ENCODE data around the gene MCF2L2. TPM values are rescaled to one million over a fixed set of nuclear protein-coding genes. Genes with fewer than 3 reads are reported as not detected.

MCF2L2 gene
- total RNA-seq, 1 experiment from 2014 or later, result 3.4 TPM

DNA sequence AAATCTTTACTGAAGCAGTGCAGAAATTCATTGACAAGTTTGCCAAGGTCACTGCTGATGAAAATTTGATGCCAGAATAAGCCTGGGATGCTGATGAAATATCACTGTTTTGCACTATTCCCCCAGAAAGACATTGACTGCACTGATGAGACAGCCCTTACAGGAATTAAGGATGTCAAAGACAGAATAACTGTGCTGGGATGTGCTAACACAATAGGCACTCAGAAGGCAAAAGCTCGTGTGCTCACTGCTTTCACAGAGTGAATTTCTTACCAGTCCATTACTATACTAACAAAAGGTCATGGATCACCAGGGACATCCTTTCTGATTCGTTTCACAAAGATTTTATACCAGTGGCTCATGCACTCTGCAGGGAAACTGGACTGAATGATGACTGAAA is 69.4 kb downstream of the MCF2L2 start:
- ChIA-PET POLR2A (interaction anchor here (1.0 kb wide), 1 partner anchor 11 kb away, joined by 3 read pairs; no protein-coding TSS in a partner anchor), CTCF (interaction anchor here (0.7 kb wide), 2 partner anchors 9 to 152 kb away, joined by 3 read pairs; no protein-coding TSS in a partner anchor)
- DNase-seq (ENCODE audit: unreplicated experiment), result no peak
- intact Hi-C loops (cut with micrococcal nuclease), result no loop called here
- no TSS peak for BruUV-seq (replicated peaks)
- H3K27ac Mint-ChIP-seq (ENCODE audit: low read depth, unreplicated experiment), result no peak overlapping the region
- no peaks in the 10 kb centered on the region for H3K36me3 Mint-ChIP-seq (ENCODE audit: insufficient read depth, unreplicated experiment)
- no peak overlapping the region for H3K4me3 Mint-ChIP-seq (ENCODE audit: unreplicated experiment)
- H3K9me3 Mint-ChIP-seq (ENCODE audit: unreplicated experiment), result no peaks in the 10 kb centered on the region
- peaks cover 6% of the 10 kb centered on the region for H3K4me1 Mint-ChIP-seq (ENCODE audit: insufficient read depth, unreplicated experiment)
- TF ChIP-seq, protein P1, sequence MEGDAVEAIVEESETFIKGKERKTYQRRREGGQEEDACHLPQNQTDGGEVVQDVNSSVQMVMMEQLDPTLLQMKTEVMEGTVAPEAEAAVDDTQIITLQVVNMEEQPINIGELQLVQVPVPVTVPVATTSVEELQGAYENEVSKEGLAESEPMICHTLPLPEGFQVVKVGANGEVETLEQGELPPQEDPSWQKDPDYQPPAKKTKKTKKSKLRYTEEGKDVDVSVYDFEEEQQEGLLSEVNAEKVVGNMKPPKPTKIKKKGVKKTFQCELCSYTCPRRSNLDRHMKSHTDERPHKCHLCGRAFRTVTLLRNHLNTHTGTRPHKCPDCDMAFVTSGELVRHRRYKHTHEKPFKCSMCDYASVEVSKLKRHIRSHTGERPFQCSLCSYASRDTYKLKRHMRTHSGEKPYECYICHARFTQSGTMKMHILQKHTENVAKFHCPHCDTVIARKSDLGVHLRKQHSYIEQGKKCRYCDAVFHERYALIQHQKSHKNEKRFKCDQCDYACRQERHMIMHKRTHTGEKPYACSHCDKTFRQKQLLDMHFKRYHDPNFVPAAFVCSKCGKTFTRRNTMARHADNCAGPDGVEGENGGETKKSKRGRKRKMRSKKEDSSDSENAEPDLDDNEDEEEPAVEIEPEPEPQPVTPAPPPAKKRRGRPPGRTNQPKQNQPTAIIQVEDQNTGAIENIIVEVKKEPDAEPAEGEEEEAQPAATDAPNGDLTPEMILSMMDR (IDR thresholded peaks at IDR 0.05; ENCODE audit: unreplicated experiment), result no peak
- no peaks in the 10 kb centered on the region for H3K27me3 Mint-ChIP-seq (ENCODE audit: insufficient read depth, unreplicated experiment)

DNA sequence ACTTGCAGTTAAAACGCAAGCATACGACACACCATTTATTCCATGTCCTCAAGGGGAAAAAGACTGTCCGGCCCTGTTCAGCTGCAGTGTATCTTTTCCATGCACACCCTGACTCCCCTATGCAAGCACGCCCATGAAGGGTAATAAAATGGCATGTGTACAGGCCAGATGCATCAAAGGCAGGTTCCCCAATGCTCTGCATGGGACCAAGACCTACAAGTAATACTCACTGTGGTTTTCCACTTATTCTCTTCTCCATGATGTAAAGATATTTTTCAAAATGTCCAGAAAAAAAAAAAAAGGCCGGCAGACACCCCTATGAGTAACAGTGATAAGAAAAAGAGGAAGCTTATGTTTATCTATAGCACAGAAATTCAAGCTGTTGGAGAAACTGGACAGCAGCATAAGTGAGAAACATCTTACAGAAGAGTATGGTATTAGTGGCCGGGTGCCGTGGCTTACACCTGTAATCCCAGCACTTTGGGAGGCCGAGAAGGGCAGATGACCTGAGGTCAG is 70.8 kb downstream of the MCF2L2 start:
- peaks cover 6% of the 10 kb centered on the region for H3K36me3 Mint-ChIP-seq (ENCODE audit: insufficient read depth, unreplicated experiment)
- H3K9me3 Mint-ChIP-seq (ENCODE audit: unreplicated experiment), result no peaks in the 10 kb centered on the region
- TF ChIP-seq, protein P1 (IDR thresholded peaks at IDR 0.05; ENCODE audit: unreplicated experiment), result no peak
- H3K4me1 Mint-ChIP-seq (ENCODE audit: insufficient read depth, unreplicated experiment), result peaks cover 6% of the 10 kb centered on the region
- intact Hi-C loops (cut with micrococcal nuclease), result no loop called here
- H3K4me3 Mint-ChIP-seq (ENCODE audit: unreplicated experiment), result no peak overlapping the region
- no peak for DNase-seq (ENCODE audit: unreplicated experiment)
- ChIA-PET CTCF (interaction anchor here (0.6 kb wide), 1 partner anchor 305 kb away, joined by 3 read pairs; no protein-coding TSS in a partner anchor), POLR2A (no interaction called here)
- BruUV-seq (replicated peaks), result no TSS peak
- H3K27me3 Mint-ChIP-seq (ENCODE audit: insufficient read depth, unreplicated experiment), result no peaks in the 10 kb centered on the region
- H3K27ac Mint-ChIP-seq (ENCODE audit: low read depth, unreplicated experiment), result no peak overlapping the region

DNA sequence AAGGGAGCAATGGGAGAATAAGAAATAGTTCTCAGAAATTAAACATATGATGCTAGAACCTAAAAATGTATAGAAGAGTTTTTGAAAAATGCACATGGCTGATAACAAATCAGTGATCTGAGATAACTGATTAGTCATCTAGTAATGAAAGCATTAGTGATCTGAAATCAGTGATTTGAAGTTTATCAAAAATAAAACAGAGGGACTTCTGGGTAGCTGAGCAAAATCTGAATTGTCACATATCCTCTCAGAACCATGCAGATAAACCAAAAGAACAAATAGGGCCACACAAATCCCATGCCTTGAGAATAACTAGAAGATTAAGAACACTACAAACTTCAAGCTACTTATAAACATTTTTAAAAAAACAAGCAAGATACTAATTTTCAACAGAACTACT is 71.5 kb downstream of the MCF2L2 start:
- intact Hi-C loops (cut with micrococcal nuclease), result no loop called here
- Mint-ChIP-seq H3K27me3 (ENCODE audit: insufficient read depth, unreplicated experiment) (no peaks in the 10 kb centered on the region), H3K4me1 (ENCODE audit: insufficient read depth, unreplicated experiment) (peaks cover 6% of the 10 kb centered on the region), H3K27ac (ENCODE audit: low read depth, unreplicated experiment) (no peak overlapping the region), H3K4me3 (ENCODE audit: unreplicated experiment) (no peak overlapping the region), H3K9me3 (ENCODE audit: unreplicated experiment) (no peaks in the 10 kb centered on the region), H3K36me3 (ENCODE audit: insufficient read depth, unreplicated experiment) (peaks cover 6% of the 10 kb centered on the region)
- ChIA-PET CTCF (no interaction called here), POLR2A (interaction anchor here (0.6 kb wide), 1 partner anchor 11 kb away, joined by 3 read pairs; no protein-coding TSS in a partner anchor)
- no TSS peak for BruUV-seq (replicated peaks)
- TF ChIP-seq, protein P1 (IDR thresholded peaks at IDR 0.05; ENCODE audit: unreplicated experiment), result no peak
- DNase-seq (ENCODE audit: unreplicated experiment), result no peak

DNA sequence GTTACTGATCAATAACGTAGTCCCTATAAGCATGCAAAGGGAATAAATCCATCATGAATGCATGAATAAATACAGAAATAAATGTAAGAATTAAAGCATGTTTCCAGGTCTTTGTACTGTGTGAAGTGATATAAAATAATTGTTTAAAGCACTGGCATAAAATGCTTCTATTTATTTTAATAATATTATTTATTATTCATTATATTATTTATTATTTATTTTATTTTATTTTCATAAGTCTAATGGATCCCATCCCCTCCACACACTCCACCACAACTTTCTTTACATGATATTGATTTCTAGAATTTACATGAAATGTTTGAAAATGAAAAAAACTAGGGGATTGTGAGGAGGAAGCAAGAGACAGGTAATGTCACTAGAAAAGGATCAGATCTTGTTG is 73.5 kb downstream of the MCF2L2 start:
- POLR2A ChIA-PET, result no interaction called here
- no peaks in the 10 kb centered on the region for H3K9me3 Mint-ChIP-seq (ENCODE audit: unreplicated experiment)
- BruUV-seq (replicated peaks), result no TSS peak
- peaks cover 6% of the 10 kb centered on the region for H3K36me3 Mint-ChIP-seq (ENCODE audit: insufficient read depth, unreplicated experiment)
- intact Hi-C loops (cut with micrococcal nuclease), result no loop called here
- H3K4me3 Mint-ChIP-seq (ENCODE audit: unreplicated experiment), result no peak overlapping the region
- no peaks in the 10 kb centered on the region for H3K4me1 Mint-ChIP-seq (ENCODE audit: insufficient read depth, unreplicated experiment)
- CTCF ChIA-PET, result no interaction called here
- DNase-seq (ENCODE audit: unreplicated experiment), result no peak
- H3K27me3 Mint-ChIP-seq (ENCODE audit: insufficient read depth, unreplicated experiment), result no peaks in the 10 kb centered on the region
- H3K27ac Mint-ChIP-seq (ENCODE audit: low read depth, unreplicated experiment), result no peak overlapping the region
- TF ChIP-seq, protein P1 (IDR thresholded peaks at IDR 0.05; ENCODE audit: unreplicated experiment), result no peak
